OCI-M1 (cell line): ENCODE data around the gene CHPF2.

Experiments used
- DNase-seq: peaks from one replicate; lab custom pipeline; 2025; lab: John Stamatoyannopoulos, UW

CHPF2 gene

DNA sequence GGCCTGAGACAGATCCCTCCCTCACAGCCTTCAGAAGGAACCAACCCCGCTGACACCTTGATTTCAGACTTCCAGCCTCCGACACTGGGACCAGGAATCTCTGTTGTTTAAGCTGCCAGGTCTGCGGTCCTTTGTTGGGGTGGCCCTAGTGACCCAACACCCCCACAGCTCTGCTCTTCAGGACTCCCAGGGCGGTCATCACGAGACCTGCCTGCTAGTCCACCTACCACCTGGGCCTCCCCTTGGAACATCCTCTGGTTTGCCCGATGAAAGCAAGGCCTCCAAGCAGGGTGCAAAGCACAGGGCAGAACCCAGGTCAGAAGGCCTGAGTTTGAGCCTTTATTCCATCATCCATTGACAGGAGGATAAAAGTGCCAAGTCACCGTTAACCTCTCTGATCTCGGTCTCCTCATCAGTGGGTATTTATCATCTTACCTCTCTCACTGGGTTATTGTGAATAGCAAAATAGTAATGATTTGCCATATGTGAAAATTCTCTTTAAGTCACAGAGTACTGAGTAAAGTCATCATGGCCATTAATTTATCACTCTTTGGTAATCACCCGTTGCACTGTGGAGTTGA is 33.2 kb downstream of the CHPF2 start:
- no peak for DNase-seq

DNA sequence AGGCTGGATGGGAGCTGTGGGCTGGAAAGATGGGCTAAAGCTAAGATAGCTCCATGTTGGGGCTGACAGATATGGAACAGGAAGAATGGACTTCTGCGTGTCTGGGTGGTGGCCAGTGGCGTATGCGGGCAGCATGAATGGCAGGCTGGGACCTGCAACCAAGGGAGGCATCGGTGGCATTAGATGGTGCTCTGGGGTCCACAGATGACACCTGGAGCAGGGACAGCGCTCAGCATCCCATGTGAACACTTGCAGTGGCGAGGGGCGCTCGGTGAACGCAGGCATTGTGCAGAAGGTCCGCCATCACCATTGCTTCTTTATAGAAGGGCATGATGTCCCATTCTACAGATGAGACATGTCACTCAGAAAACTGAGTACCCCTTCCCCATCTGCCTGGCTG is 37.2 kb downstream of the CHPF2 start:
- DNase-seq = no peak

DNA sequence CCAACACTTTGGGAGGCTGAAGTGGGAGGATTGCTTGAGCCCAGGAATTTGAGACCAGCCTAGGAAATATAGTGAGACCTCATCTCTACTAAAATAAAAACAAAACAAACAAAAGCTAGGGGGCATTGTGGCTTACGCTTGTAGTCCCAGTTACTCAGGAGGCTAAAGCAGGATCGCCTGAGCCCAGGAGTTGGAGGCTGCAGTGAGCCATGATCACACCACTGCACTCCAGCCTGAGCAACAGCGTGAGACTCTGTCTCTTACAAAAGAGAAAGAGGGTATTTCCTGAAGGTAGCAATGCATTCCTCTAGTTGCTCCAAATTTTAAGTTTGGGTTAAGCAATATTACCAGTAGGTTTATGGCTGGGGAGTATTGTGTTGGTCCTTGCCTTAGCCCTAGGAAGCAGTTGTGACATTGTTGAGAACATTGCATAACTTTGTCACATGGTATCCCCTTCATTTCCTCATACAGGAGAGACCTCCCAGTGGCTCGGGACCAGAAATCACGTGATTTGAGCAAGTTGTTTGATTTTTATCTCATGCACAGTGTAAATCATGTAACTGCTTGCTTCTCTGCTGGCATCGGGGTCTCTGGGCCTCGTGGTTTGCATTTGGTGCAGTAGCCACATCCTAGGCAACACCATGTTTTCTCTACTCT is 39.5 kb downstream of the CHPF2 start:
- DNase-seq = peak; percentile 87

DNA sequence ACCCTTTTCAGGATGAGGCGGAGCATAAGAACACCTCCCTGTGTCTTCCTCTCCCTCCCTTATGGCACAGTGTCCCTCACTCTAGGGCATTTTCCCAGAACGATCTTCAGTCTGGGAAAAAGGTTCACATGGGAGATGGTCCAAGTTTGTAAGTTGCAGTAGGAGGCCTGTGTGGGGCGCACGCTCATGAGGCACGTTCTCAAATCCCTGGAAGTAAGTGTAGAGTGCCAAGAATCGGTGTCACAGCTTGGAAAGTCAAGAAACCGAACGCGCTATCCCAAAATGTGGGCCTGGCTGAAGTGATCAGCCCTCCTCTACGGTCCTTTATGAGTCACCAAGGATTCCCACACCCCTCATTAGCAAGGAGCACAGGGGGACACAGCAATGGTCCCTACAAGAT is 40.1 kb downstream of the CHPF2 start:
- DNase-seq = no peak

DNA sequence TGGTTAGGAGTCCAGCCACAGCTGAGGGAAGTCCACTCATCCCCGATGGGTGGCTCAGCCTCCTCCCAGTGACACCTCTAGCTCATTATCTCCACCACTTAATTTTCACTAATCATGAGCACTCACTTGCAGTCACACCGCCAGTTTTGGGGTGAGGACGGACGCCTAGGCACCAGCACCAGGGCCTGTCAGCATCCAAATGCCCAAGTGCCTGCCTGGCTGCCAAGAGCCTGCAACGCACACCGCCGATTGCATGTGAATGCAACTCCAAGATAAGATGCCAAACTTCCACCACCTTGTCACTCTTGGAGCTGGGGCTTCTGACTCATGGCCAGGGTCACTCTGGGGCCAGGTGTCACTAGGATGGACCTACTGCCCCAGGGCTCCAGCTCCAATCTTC is 40.6 kb downstream of the CHPF2 start:
- no peak for DNase-seq

DNA sequence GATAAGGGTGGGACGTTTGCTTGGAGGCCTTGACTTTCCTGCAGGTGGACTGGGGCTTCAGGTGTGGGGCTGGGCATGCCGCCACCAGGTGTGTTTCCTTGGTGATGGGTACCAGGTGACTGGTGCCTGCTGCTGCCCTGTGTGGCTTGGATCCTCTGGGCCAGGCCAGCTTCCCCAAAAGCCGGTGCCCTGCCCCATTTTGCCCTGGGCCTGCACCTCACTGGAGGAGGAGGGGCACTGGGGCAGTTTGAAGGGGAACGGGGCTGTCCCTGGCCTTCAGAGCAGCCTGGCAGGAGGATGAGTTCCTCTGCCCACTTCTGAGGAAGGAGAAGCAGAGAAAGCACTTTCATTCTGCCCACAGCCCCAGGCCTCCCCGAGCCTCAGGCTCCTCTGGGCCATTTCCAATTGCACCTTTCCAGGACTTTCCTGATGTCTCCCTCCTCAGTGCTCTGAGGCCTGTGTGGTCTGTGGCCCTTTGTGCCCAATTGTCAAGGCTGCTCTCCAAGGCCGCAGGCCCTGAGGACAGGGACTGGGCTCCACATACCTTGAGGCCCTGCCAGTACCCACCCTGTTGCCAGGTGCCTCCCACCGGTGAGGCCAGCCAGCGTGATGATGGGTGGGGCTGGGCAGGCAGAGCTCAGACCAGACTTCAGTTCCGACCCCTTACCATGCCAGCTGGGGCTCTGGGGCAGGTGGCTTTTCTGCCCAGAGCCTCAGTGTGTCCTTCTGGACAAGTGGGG is 41.5 kb downstream of the CHPF2 start:
- DNase-seq = no peak

DNA sequence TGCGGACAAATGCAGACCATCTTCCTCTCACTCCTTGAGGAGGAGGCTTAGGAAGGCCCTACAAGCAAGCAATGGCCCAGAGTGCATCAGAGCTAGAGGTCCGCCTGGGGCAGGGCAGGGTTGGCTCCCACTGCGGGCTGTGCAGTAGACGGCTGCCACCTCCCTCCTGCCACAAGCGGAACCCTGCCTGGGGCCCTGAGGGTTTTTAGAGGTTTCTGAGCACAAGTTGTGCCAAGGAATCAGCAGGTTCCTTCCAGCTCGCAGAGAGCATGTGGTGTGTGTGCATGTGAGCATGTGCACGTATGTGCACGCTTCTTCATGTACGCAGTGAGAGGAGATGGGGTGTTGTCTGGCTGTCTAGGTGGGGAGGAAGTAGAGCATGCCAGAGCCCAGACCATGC is 42.1 kb downstream of the CHPF2 start:
- no peak for DNase-seq

DNA sequence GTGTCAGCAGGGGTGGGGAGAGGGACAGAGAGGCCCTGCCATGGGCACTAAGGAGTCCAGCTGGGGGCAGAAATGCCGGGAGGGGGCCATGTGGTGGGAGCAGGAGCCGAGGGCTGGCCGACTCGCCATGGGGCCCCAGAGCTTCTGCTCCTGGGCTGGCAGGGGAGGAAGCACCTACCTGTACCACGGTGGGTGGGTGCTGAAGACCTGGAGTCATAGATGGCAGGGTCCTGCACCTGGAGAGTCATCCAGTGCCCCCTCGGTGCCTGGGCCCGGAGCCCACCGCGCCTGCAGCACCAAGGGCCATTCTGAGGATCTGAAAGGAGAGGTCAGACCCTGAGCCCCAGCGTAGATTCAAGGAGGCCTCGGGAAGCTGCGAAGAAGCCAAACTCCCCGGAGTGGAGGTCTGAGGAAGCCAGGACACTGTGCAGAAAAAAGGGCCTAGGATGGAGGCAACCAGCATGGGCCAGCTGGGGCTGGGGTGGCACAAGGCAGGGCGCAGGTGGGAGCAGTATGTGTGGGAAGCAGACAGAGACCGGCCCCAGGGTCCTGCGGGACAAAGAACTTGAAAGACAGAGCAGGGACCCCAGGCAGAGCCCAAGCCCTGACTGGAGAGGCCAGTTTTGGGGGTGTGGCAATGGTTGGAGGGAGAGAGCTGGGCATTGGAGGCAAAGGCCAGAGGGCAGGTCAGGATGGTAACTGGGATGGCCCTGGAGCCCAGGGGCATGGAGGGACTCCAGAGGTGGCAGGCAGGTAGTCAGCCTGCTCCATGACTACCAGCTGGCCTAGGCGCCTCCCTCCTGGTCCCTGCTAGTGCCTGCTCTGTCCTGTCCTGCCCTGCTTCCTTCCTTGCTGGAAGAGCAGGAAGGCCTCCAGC is 42.9 kb downstream of the CHPF2 start:
- no peak for DNase-seq

DNA sequence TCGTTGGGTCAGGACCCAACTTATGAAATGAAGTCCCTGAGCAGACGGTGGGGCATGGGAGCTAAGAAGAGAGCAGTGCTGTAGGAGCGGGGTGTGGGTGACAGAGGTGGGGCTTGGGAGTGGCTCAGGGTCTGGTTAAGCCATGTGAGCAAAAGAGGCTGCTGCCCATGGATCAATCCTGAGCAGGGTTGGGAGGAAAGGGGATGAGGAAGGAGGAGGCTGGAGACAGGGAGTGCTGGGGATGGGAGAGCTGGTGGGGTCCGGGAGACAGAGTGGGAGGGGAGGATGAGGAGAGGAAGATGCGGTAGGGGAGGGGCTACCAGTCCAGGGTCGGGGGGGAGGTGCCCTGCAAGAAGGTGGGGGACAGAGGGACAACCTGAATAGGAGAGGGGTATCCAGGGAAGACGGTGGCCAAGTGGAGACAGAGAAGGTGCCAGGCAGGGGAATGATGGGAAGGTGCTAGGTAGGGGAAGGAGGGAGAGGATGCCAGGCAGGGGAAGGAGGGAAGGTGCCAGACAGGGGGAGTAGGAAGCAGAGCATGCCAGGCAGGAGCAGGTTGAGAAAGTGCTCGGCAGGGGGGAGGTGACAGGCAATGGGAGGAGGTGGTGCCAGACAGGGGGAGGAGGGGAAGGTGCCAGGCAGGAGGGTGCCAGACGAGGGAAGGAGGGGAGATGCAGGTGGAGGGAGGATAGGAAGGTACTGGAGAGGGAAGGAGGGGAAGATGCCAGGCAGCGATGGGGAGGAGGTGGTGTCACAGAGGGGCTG is 43.7 kb downstream of the CHPF2 start:
- DNase-seq = no peak

DNA sequence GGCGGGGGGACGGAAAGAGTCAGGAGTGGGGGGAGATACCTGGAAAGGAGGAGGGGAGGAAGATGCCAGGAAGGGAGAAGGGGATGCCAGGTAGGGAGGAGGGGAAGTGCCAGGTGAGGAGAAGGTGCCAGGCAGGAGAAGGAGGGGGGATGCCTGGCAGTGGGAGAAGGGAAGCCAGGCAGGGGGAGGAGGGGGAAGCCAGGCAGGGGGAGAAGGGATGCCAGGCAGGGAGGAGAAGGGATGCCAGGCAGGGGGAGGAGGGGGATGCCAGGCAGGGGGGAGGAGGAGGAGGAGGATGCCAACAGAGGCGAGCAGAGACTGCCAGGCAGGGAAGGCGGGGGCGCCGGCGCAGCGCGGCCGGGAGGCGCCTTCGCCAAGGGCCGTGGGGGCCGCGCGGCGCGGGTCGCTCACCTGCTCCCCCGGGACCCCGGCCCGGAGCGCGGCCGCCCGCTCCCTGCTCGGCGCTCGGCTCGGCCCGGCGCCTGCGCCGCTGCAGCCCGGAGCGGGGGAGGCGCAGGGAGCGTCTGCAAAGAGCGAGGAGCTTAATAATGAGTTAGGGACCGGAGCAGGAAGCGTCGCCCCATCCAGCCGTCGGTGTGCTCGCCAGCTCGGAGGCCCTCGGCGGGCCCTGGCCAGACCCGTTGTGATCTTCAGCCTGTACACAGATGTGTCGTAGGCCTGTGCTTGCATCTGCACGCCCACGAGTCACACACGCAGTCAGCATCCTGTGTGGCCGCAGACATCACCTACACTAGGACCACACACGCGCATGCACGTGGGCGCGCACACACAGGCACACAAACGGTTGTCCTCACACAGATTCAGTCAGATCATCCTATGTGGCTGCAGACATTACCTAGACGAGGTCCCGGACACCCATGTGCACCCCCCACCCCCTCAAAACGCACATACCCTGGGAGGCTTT is 44.6 kb downstream of the CHPF2 start:
- peak; percentile 46 for DNase-seq

DNA sequence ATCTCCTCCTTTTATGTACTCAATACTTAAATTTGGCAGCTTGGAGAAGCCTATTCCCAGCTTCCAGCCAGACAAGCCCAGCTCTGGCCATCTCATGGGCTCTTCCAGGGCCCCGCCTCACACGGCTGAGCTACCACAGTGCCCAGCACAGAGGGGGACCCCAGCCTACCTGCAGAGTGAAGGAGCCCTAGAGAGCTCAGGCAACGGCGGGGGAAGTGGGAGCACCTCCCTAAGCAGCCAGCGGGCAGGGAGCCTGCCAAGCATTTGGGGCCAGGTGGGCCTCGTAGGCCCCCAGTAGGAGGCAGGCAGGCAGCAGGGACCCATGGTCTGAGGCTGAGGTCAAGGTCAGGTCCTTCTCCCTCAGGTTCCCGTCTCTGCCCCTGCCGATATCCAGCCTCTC is 45.3 kb downstream of the CHPF2 start:
- no peak for DNase-seq

DNA sequence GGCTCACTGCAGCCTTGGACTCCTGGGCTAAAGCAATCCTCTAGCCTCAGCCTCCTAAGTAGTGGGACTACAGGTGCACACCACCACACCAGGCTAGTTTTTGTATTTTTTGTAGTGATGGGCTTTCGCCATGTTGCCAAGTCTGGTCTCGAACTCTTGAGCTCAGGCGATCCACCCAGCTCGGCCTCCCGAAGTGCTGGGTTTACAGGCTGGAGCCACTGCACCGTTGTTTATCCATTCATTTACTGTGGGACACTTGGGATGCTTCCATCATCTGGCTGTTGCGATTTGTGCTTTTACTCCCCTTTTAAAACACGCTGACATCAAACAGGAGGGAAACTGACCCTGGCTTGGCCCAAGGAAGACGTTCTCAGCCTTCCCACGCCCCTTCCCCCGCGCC is 46.7 kb downstream of the CHPF2 start:
- DNase-seq = no peak

DNA sequence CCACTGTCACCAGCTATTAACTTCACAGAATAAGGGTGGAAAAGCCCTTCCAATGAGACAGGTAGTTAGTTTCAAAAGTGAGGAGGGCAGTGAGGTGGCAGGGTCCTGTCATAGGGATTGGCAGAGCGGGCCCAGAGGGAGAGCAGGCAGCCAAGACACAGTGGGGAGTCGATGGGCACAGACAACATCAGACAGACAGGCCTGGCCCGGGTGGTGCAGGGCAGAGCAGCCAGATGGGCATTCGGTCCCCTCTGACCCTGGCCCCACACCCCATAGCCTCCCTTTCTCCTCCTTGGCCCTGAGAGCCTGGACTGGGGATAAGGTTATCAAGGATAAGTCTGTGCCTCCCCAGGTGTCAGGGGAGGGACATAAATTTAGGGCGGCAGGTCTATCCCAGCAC is 47.6 kb downstream of the CHPF2 start:
- DNase-seq = no peak

DNA sequence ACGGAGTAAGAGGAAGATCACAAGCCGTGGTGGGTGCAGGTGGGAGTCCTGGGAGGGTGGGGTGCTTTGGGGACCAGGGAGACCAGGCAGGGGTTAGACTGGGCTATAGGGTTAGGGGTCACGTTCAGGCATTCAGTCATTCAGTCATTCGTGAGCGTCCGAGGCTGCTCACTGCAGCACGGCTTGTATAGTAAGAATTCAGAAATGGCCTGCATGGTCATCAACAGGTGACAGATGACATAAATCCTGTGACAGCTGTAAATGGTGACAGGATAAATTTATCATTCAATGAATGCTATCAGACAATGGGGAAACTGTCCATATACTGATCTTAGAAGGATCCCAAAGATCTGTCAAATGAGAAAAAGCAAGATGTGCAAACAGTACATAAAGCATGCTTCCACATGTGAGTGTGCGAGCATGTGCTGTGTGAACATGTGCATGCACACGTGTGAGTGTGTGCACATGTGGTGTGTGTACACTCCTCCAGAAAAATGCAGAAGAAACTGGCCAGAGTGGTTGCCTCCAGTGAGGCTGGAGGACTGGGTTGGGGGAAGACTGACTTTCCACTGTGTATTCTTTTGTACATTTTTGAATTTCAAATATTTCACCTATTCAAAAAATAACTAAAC is 48.2 kb downstream of the CHPF2 start:
- no peak for DNase-seq

DNA sequence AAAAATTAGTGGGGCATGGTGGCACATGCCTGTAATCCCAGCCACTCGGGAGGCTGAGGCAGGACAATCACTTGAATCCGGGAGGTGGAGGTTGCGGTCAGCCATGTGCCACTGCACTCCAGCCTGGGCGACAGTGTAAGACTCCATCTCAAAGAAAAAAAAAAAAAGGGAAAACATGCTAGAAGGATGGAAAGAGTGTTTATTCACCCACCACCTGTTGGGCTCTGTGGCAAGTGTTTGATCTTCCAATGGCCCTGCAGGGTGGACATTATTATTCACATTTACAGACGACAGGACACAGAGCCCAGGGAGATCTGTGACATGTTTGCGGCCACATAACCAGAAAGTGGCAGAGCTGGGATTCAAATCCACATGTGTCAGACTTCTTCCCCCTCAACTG is 49.4 kb downstream of the CHPF2 start:
- DNase-seq = no peak

DNA sequence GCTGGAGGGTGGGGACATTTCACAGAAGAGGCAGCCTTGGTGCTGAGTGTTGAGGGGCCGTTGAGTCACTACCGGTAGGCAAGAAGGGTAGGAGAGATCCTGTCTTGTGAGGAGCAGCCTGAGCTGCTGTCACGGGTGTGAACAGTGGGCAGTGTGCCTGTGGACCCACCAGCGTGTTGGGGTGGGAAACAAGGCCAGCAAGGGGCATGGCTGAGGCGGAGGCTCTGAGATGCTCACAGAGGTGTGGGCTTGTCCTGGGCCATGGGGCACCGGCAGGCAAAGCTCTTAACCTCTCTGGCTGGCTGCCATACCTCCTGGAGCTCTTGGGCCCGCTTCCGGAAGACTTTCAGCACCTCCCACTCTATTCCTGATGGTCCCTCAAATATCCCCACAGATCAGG is 49.8 kb downstream of the CHPF2 start:
- no peak for DNase-seq

DNA sequence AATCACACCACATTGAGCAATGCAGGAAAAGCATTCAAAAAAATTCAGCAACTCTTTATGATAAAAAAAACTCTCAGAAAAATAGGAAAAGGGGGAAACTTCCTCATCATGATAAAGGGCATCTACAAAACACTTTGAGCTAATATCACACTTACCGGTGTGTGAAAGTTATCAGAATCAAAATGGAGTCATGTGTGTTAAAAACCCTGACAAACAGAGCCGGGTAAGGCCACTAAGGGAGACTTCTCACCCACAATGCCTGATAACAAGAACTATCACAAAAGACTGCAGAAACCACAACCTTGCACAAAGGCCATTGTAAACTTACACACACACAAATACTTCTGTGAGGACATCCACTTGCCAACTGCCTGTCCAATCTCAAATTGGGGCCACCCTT is 51.0 kb downstream of the CHPF2 start:
- DNase-seq = no peak

DNA sequence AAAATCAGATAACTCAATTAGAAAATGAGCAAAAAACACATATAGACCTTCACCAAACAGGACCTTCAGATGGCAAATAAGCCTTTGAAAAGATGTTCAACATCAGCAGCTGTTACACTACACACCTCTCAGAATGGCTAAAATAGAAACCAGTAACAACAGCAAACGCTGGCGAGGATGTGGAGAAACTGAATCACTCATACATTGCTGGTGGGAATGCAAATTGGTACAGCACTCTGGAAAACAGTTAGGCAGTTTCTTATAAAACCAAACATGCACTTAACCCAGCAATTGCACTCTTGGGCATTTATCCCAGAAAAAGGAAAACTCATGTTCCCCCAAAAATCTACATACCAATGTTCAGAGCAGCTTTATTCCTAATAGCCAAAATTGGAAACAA is 53.9 kb downstream of the CHPF2 start:
- no peak for DNase-seq
